ENCODE results near the gene KRT15. TPM values are rescaled to one million over a fixed set of nuclear protein-coding genes. Genes with fewer than 3 reads are reported as not detected.

KRT15 gene
- total RNA-seq, 4 donors from 2014 or later: not detected

DNA sequence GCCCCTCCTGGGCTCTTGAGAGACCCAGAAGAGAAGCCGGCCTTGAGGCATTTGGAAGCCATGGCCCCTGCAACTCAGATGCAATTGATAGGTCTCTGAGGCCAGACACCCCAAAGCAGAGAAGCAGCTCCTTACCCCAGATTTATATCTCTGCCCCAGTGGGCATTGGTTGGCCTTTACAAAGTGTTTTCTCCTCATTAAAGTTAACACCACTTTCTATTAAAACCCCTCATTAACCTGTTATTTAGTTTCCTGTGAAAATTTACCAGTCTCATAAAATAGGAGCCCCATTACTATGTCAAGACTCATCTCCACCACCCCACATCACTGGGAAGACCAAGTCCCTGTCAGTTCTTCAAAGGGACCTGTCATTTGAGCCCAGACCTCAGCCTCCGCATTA is 37.7 kb downstream of the KRT15 start, which contains the start of gene KRT35:
Gene KRT35, minus strand, starts transcription at position 116 of the 400 bp plus-strand sequence. Its CDS starts 54 bp downstream, at position 62.
- no peak for TF ChIP-seq CTCF (IDR thresholded peaks at IDR 0.05; ENCODE audit: low read depth)

GRCh38 chr17:41480581-41480980 is 38.1 kb downstream of the KRT15 start:
- TF ChIP-seq CTCF (IDR thresholded peaks at IDR 0.05; ENCODE audit: low read depth): no peak

DNA sequence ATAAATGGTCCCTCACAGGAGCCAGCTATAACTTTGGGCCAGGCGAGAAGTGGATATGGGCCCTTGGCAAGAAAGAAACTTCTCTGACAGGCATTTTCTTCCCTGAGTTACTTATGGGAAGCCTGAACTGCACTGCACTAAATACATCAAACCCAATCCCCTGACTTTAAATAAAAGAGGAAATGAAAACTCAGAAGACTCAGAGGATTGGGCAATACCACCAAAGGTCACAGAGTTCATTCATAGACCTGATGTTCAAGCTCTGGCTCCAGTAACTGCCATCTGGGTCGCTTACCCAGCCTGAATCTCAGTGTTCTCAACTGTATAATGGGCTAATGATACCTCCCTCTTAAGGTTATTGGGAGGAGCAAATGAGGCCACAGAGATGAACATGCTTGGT is 38.6 kb downstream of the KRT15 start:
- no peak for TF ChIP-seq CTCF (IDR thresholded peaks at IDR 0.05; ENCODE audit: low read depth)

DNA sequence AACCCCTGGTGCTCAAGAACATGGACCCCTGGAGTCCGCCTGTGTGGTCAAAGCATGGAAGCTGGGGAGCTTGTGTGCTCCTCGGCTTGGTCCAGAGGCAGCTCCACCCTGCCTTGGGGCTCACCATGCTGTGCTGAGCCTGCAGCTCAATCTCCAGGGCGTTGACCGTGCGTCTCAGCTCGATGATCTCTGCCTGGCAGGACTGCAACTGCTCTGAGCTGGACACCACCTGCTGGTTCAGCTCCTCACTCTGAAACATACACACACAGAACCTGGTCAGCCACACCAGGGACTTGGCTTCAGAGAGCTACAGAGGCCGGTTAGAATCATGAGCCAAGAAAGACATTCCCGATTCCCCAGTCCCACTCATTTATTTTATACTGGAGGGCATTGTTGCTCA is 40.5 kb downstream of the KRT15 start:
- no peak for TF ChIP-seq CTCF (IDR thresholded peaks at IDR 0.05; ENCODE audit: low read depth)

GRCh38 chr17:41476866-41477815 is 41.5 kb downstream of the KRT15 start:
- TF ChIP-seq CTCF (IDR thresholded peaks at IDR 0.05; ENCODE audit: low read depth): no peak

- TF ChIP-seq CTCF (IDR thresholded peaks at IDR 0.05; ENCODE audit: low read depth): no peak
These were observed 43.3 kb downstream of the KRT15 start for GRCh38 chr17:41475421-41475820.

DNA sequence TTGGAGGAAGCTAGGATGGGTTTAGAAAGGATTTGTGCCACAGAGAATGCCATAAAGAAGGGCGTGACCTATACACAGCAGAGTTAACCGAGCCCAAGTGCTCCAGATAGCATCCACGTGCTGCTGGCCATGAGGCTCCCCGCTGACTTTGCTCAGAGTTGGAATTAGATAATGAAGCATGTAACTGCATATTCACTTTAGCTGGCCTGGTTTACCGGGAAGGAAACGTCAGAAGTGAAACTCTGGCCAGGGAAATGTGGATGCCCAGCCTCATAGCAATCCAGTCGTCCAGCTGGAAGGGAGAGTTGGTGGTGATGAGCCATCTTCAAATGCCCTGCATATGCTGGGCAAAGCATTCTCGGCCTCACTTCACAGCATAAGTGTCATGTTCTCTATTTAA is 43.8 kb downstream of the KRT15 start:
- TF ChIP-seq CTCF (IDR thresholded peaks at IDR 0.05; ENCODE audit: low read depth): no peak
